GM18909 (cell line): ENCODE measurements around the gene SLC39A6.
"Not testable (repeated sequence)": the region's sequence is repeated elsewhere in the genome, so short reads cannot be mapped to it uniquely, and the experiment has no call there.

Experiments used
- ATAC-seq: cut with Tn5 transposase; IDR thresholded peaks from one replicate; pipeline ENCODE4 v1.9.1; 2021; ENCODE audit warnings: mild to moderate bottlenecking; ENCODE audit not compliant: unreplicated experiment, poor library complexity

Gene SLC39A6

DNA sequence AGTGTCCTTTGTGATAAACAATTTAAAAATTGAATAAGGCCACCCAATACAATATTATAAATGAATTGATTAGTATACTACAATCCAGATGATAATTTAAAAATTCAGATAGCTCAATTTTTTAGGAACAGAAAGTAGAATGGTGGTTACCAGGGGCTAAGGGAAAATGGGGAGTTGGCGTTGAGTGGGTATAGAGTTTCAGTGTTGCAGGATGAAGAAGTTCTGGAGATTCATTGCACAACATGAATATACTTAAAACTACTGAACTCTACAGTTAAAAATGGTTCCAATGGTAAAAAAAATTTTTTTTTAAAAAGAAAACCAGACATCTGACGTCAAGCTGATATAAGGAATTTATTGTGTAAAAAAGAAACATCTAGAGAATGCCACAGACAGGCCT, 20.9 kb downstream of the SLC39A6 start:
- ATAC-seq = no peak

- ATAC-seq = no peak
Observed at GRCh38 chr18:36107477-36107876, 21.7 kb downstream of the SLC39A6 start.

- no peak for ATAC-seq
Observed at GRCh38 chr18:36104749-36105148, 24.4 kb downstream of the SLC39A6 start.

DNA sequence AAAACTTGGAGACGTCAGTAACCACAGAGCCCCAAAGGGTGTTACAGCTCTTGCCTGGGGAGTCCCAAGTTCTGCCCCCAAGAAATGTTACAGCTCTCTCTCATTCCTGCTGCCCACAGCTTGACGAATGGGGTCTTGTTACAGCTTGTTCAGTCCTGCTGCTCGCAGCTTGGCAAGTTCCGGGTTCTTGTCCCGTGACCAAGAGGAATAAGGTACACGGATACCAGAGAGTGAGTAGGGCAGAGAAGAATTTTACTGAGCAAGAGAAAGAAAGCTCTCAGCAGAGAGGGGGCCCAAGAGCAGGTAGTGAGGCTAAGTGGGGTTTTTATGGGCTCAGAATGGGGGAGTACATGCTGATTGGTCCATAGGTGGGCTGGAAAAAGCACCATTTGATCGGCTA, 27.2 kb downstream of the SLC39A6 start:
- no peak for ATAC-seq

- no peak for ATAC-seq
Observed at GRCh38 chr18:36099311-36099710, 29.8 kb downstream of the SLC39A6 start.

- ATAC-seq = no peak
Observed at GRCh38 chr18:36096955-36097354, 32.2 kb downstream of the SLC39A6 start.

- no peak for ATAC-seq
Observed at GRCh38 chr18:36095936-36096519, 33.1 kb downstream of the SLC39A6 start.

GRCh38 chr18:36094431-36094830, 34.7 kb downstream of the SLC39A6 start:
- ATAC-seq = no peak

DNA sequence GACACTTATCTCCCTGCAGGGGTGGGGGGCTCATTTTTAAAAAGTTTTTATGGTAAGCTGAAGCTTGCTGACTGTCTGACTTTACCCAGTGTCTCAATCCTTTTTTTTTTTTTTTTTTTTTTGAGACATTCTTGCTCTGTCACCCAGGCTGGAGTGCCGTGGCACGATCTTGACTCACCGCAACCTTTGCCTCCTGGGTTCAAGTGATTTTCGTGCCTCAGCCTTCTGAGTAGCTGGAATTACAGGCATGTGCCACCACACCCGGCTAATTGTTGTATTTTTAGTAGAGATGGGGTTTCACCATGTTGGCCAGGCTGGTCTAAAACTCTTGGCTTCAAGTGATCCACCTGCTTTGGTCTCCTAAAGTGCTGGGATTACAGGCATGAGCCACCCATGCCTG, 37.0 kb downstream of the SLC39A6 start:
- not testable (repeated sequence) for ATAC-seq

- ATAC-seq = no peak
Observed at GRCh38 chr18:36089001-36089400, 40.1 kb downstream of the SLC39A6 start.

DNA sequence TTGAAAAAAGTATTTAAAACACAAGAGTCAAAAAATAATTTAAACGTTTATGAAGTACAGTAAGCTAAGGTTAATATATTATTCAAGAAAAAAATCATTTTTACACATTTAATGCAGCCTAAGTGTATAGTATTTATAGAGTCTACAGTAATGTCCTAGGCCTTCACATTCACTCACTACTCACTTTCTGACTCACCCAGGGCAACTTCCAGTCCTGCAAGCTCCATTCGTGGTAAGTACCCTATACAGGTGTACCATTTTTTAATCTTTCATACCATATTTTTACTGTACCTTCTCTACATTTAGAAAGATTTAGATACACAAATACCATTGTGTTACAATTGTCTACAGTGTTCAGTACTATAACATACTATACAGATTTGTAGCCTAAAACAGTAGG, 40.9 kb downstream of the SLC39A6 start:
- no peak for ATAC-seq

DNA sequence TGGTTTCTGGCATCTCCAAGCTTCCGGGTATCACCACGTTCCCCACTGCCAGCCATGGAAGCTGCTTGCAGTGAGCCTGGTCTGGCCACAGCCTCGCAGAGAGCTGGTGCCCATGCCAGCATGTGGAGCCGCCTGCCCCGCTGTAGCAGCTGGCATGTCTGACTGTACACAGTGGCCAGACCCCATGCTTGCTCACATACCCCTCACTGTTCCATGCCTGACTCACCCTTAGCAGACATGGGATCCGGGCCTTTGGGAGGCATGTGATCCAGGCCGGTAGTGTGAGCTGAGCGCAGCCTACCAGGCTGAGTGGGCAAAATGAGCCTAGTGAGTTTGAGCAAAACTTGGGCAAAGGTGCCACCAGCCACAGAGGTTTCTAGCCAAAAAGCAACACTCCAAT, 43.0 kb downstream of the SLC39A6 start:
- ATAC-seq = no peak

- no peak for ATAC-seq
Observed at GRCh38 chr18:36085195-36085594, 43.9 kb downstream of the SLC39A6 start.

- ATAC-seq = no peak
Observed at GRCh38 chr18:36083729-36084128, 45.4 kb downstream of the SLC39A6 start.

GRCh38 chr18:36081118-36081517, 48.0 kb downstream of the SLC39A6 start:
- ATAC-seq = not testable (repeated sequence)

GRCh38 chr18:36078751-36079529, 50.2 kb downstream of the SLC39A6 start:
- no peak for ATAC-seq

GRCh38 chr18:36077764-36078163, 51.4 kb downstream of the SLC39A6 start:
- ATAC-seq = not testable (repeated sequence)

DNA sequence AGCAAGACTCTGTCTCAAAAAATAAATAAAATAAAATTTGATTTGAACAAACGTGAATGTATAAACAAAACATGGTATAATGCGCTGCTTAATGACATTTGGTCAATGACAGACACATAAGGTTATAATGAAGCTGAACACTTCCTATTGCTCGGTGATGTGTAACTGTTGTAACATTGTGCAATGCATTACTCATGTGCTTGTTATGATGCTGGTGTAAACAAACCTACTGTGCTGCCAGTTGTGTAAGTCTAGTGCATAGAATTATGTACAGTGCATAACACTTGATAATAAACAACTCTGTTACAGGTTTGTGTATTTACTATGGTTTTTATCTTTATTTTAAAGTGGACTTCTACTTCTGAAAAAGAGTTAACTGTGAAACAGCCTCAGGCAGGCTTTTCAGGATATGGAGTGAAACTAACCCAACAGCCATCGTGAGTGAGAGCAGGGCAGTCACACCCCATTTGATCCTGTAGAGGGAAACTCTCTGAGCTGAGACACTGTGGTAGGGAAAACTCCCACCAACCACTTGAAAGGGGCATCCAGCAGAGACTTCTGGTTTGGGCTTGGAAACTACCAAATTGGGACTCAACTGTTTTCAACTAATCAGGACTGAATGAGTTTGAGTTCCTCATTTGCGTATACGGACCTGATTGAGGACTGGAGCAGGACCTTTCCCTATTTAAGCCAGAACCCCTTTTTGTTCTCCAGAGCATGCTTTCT, 53.1 kb downstream of the SLC39A6 start:
- no peak for ATAC-seq

DNA sequence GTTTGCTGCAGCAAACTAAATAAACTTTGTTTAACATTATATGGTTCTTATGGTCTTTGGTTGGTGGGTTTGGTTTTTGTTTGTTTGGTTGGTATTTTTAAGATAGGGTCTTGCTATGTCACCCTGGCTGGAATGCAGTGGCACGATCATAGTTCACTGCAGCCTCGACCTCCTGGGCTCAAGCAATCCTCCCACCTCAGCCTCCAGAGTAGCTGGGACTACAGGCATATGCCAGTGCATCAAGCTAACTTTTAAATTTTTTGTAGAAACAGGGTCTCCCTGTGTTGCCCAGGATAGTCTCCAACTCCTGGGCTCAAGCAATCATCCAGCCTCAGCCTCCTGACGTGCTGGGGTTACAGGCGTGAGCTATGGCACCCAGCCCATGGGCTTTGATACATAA, 54.7 kb downstream of the SLC39A6 start:
- ATAC-seq = no peak

DNA sequence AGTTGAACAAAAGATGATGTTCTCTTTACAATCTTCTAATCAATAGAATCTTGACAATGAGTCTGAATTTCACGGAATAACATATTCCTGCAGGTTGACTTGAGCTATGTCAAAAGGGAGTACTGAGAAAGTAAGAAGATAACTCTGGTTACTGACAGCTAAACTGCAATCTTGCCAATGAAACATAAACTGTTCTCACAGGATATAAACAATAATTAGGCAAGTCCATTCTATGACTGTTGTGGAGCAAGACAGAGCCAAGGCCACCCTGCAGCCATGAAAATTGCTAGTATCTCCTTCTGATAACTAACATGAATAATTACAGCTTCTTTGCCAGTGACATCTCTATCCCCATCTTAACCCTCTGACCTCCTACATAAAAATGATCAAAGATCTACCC, 55.5 kb downstream of the SLC39A6 start:
- ATAC-seq = no peak

DNA sequence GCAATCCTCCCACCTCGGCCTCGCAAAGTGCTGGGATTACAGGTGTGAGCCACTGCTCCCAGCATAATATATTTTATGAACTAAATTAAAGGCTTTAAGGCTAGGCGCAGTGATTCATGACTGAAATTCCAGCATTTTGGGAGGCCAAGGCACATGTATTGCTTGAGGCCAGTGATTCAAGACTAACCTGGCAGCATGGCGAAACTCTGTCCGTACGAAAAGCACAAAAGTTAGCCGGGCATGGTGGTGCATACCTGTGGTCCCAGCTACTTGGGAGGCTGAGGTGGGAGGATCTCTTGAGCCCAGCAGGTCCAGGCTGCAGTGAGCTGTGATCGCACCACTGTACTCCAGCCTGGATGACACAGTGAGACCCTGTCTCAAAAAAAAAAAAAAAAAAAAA, 56.7 kb downstream of the SLC39A6 start:
- not testable (repeated sequence) for ATAC-seq
